Gastroesophageal sphincter (tissue), 4 donors: ENCODE results near the gene GDF2. TPM values are rescaled to one million over a fixed set of nuclear protein-coding genes. Genes with fewer than 3 reads are reported as not detected.

ENCODE experiments used
- ATAC-seq: fragments of 150-250 bp; one replicate; pipeline ENCODE4 v1.9.1; 2016; ENCODE audit warnings: mild to moderate bottlenecking, moderate library complexity
- H3K27ac ChIP-seq, 4 donors: fragments of 200-600 bp; sonication (generic) in 3 of 4; 1 replicate in 3 of 4; 2 replicates in 1 of 4; pipeline ENCODE4 v1.5.1; 2016 to 2019
- H3K27me3 ChIP-seq: fragments of 200-600 bp; sonication (generic); one replicate; pipeline ENCODE4 v1.5.1; 2019
- H3K36me3 ChIP-seq, 2 donors: fragments of 200-600 bp; sonication (generic); one replicate each; pipeline ENCODE4 v1.5.1; 2019; ENCODE audit warnings: control low read depth in 1 of 2
- H3K4me1 ChIP-seq, 3 donors: fragments of 200-600 bp; sonication (generic); 1 replicate in 2 of 3; 2 replicates in 1 of 3; pipeline ENCODE4 v1.5.1; 2016 to 2019; ENCODE audit warnings: control low read depth in 2 of 3
- H3K4me3 ChIP-seq, 2 donors: fragments of 200-600 bp; sonication (generic); one replicate each; pipeline ENCODE4 v1.5.1; 2019; ENCODE audit warnings: mild to moderate bottlenecking in 1 of 2, moderate library complexity in 1 of 2
- H3K9me3 ChIP-seq, 3 donors: fragments of 200-600 bp; sonication (generic); one replicate each; pipeline ENCODE4 v1.5.1; 2017 to 2019; ENCODE audit warnings: control low read depth in 2 of 3
- CTCF ChIP-seq, 4 experiments: fragments of 200-600 bp in 2 of 4; fragments of 450-650 bp in 2 of 4; sonication (generic) in 1 of 4; IDR thresholded peaks; one replicate each; pipeline ENCODE4 v1.5.1; 2017 to 2019; ENCODE audit warnings: antibody characterized with exemption in 4 of 4, mild to moderate bottlenecking in 2 of 4, moderate library complexity in 2 of 4
- EP300 ChIP-seq: sonication (generic); formaldehyde crosslinking; IDR thresholded peaks from one replicate; pipeline ENCODE4 v1.6.1; 2017; ENCODE audit warnings: antibody characterized with exemption, mild to moderate bottlenecking
- POLR2A ChIP-seq, 2 donors: fragments of 450-650 bp; IDR thresholded peaks; one replicate each; pipeline ENCODE4 v1.6.1; 2017; ENCODE audit warnings: antibody characterized with exemption in 2 of 2, mild to moderate bottlenecking in 2 of 2, moderate library complexity in 1 of 2
- POLR2AphosphoS5 ChIP-seq: sonication (generic); formaldehyde crosslinking; IDR thresholded peaks from one replicate; pipeline ENCODE4 v1.6.1; 2017; ENCODE audit warnings: antibody characterized with exemption
- WGBS, 2 donors: methylation state at CpG; one replicate each; pipeline ENCODE4 v1.1.5; 2018; ENCODE audit warnings: low coverage in 1 of 2; 5-methylcytosine and 5-hydroxymethylcytosine counted together
- total RNA-seq, 4 donors: library from RNA; depleted of rRNA; stranded (reverse); fragments of >200 nt; gene quantifications; one replicate each; pipeline ENCODE4 v1.1.0, GENCODE V29; 2016

Gene GDF2
- total RNA-seq, 4 donors from 2014 or later: not detected

- no peak for ATAC-seq
- no peak overlapping the region for H3K27ac ChIP-seq
- 94 to 100% methylated on average over 2 to 3 of the region's 15 CpGs for WGBS, 2 donors
Measured at GRCh38 chr10:47278152-47278473, 44.1 kb upstream of the GDF2 start.

GRCh38 chr10:47278720-47279119 lies 43.5 kb upstream of the GDF2 start:
- H3K4me3 ChIP-seq: no peak overlapping the region
- H3K36me3 ChIP-seq: no peaks in the 10 kb centered on the region
- no peaks in the 10 kb centered on the region for H3K27me3 ChIP-seq
- no peaks in the 10 kb centered on the region for H3K4me1 ChIP-seq
- TF ChIP-seq CTCF (IDR thresholded peaks at IDR 0.05) (no peak), EP300 (no peak), POLR2AphosphoS5 (no peak), POLR2A (IDR thresholded peaks at IDR 0.05) (no peak)
- no peaks in the 10 kb centered on the region for H3K9me3 ChIP-seq
- WGBS, 2 donors: no CpG with 5 or more reads among the region's 3 CpGs
- ATAC-seq: no peak
- no peak overlapping the region for H3K27ac ChIP-seq

More at GRCh38 chr10:47278152-47278473, 44.1 kb upstream of the GDF2 start:
- H3K9me3 ChIP-seq: peaks cover 0 to 5% (median 0%) of the 10 kb centered on the region in 3 donors
- no peaks in the 10 kb centered on the region for H3K36me3 ChIP-seq
- H3K4me3 ChIP-seq: no peak overlapping the region
- H3K27me3 ChIP-seq: no peaks in the 10 kb centered on the region
- H3K4me1 ChIP-seq: no peaks in the 10 kb centered on the region
- TF ChIP-seq CTCF (IDR thresholded peaks at IDR 0.05): no peak
- no peak for TF ChIP-seq POLR2A (IDR thresholded peaks at IDR 0.05)
- no peak for TF ChIP-seq EP300
- no peak for TF ChIP-seq POLR2AphosphoS5

GRCh38 chr10:47279276-47279675 lies 43.0 kb upstream of the GDF2 start:
- Histone ChIP-seq H3K36me3 (no peaks in the 10 kb centered on the region), H3K27me3 (no peaks in the 10 kb centered on the region), H3K27ac (no peak overlapping the region), H3K9me3 (no peaks in the 10 kb centered on the region), H3K4me1 (no peaks in the 10 kb centered on the region), H3K4me3 (no peak overlapping the region)
- 80% methylated on average over 1 of the region's 2 CpGs; no CpG with 5 or more reads in 1 of the 2 donors for WGBS, 2 donors
- ATAC-seq: no peak
- no peak for TF ChIP-seq CTCF (IDR thresholded peaks at IDR 0.05)
- TF ChIP-seq EP300: no peak
- no peak for TF ChIP-seq POLR2AphosphoS5
- no peak for TF ChIP-seq POLR2A (IDR thresholded peaks at IDR 0.05)

- Histone ChIP-seq H3K27me3 (no peaks in the 10 kb centered on the region), H3K4me1 (no peaks in the 10 kb centered on the region), H3K36me3 (no peaks in the 10 kb centered on the region), H3K4me3 (no peak overlapping the region), H3K27ac (no peak overlapping the region), H3K9me3 (no peaks in the 10 kb centered on the region)
- ATAC-seq: no peak
- 57% methylated on average over 3 of the region's 6 CpGs; no CpG with 5 or more reads in 1 of the 2 donors for WGBS, 2 donors
- TF ChIP-seq CTCF (IDR thresholded peaks at IDR 0.05) (no peak), POLR2AphosphoS5 (no peak), EP300 (no peak), POLR2A (IDR thresholded peaks at IDR 0.05) (no peak)
Measured at GRCh38 chr10:47282005-47282656, 40.1 kb upstream of the GDF2 start.

GRCh38 chr10:47282657-47283018 lies 39.6 kb upstream of the GDF2 start:
- TF ChIP-seq EP300: no peak
- no peak for TF ChIP-seq POLR2A (IDR thresholded peaks at IDR 0.05)
- TF ChIP-seq CTCF (IDR thresholded peaks at IDR 0.05): no peak
- TF ChIP-seq POLR2AphosphoS5: no peak
- Histone ChIP-seq H3K4me3 (no peak overlapping the region), H3K36me3 (no peaks in the 10 kb centered on the region), H3K4me1 (no peaks in the 10 kb centered on the region), H3K27me3 (no peaks in the 10 kb centered on the region), H3K27ac (no peak overlapping the region), H3K9me3 (no peaks in the 10 kb centered on the region)
- no peak for ATAC-seq
- WGBS, 2 donors: 78% methylated on average over 4 of the region's 6 CpGs; no CpG with 5 or more reads in 1 of the 2 donors
